HFFc6 (cell line): ENCODE measurements around the gene MAP3K10. TPM values are rescaled to one million over a fixed set of nuclear protein-coding genes. Genes with fewer than 3 reads are reported as not detected.

Experiments
- DNase-seq: peaks from one replicate; pipeline ENCODE4 v3.0.0-alpha.2; 2018
- H3K27ac Mint-ChIP-seq: 2 replicates; pipeline ENCODE4 v1.8.0; 2020; ENCODE audit warnings: mild to moderate bottlenecking, mixed read lengths
- H3K27me3 Mint-ChIP-seq: 2 replicates; pipeline ENCODE4 v1.8.0; 2021; ENCODE audit warnings: mild to moderate bottlenecking, moderate library complexity, mixed read lengths; ENCODE audit not compliant: insufficient read depth
- H3K36me3 Mint-ChIP-seq: 2 replicates; pipeline ENCODE4 v1.8.0; 2021; ENCODE audit warnings: low read depth, mixed read lengths
- H3K4me1 Mint-ChIP-seq: 2 replicates; pipeline ENCODE4 v1.8.0; 2020; ENCODE audit warnings: low read depth, mixed read lengths
- H3K4me3 Mint-ChIP-seq: 2 replicates; pipeline ENCODE4 v1.8.0; 2020; ENCODE audit warnings: mild to moderate bottlenecking, moderate library complexity, mixed read lengths
- H3K9me3 Mint-ChIP-seq: 2 replicates; pipeline ENCODE4 v1.8.0; 2020; ENCODE audit warnings: mild to moderate bottlenecking, mixed read lengths
- CTCF ChIP-seq: fragments of 200-600 bp; sonication (generic); IDR thresholded peaks from 2 replicates; pipeline ENCODE4 v1.5.0; 2021; ENCODE audit warnings: antibody characterized with exemption, mild to moderate bottlenecking
- total RNA-seq, 6 experiments: library from RNA; stranded (reverse); fragmentation: NEBNext Ultra II Directional; extraction: Animal tissue kit (Norgen Biotek cat#: 25700); gene quantifications; 2 replicates in 1 of 6; 3 replicates in 5 of 6; pipeline ENCODE4 v1.2.3, GENCODE V29; 2021

The MAP3K10 gene
- total RNA-seq, 6 experiments from 2014 or later, result 10.7 to 14.9 (median 11.3) TPM

- Mint-ChIP-seq H3K36me3 (peaks cover 6% of the 10 kb centered on the region), H3K9me3 (peaks cover 9% of the 10 kb centered on the region), H3K4me1 (peaks cover 30% of the 10 kb centered on the region), H3K27me3 (peaks cover 16% of the 10 kb centered on the region), H3K27ac (peak overlapping the region; percentile 78), H3K4me3 (peak overlapping the region; percentile 83)
- DNase-seq, result peak; percentile 68
- TF ChIP-seq CTCF, result no peak
Measured at GRCh38 chr19:40219721-40220276, 28.6 kb downstream of the MAP3K10 start.

GRCh38 chr19:40220674-40221073 lies 29.4 kb downstream of the MAP3K10 start:
- Mint-ChIP-seq H3K36me3 (peaks cover 10% of the 10 kb centered on the region), H3K9me3 (peaks cover 13% of the 10 kb centered on the region), H3K4me1 (peaks cover 36% of the 10 kb centered on the region), H3K27me3 (peaks cover 18% of the 10 kb centered on the region), H3K4me3 (no peak overlapping the region), H3K27ac (no peak overlapping the region)
- TF ChIP-seq CTCF, result no peak
- DNase-seq, result no peak

- H3K27ac Mint-ChIP-seq, result peak overlapping the region; percentile 1; the same call in 1 of the 2 replicates
Measured at GRCh38 chr19:40221858-40222619, 30.8 kb downstream of the MAP3K10 start.

GRCh38 chr19:40223135-40223822 lies 32.1 kb downstream of the MAP3K10 start:
- no peak for DNase-seq
- H3K27ac Mint-ChIP-seq, result no peak overlapping the region

More at GRCh38 chr19:40221858-40222619, 30.8 kb downstream of the MAP3K10 start:
- Mint-ChIP-seq H3K4me3 (peak overlapping the region; percentile 3; the same call in 1 of the 2 replicates), H3K4me1 (peaks cover 44% of the 10 kb centered on the region), H3K27me3 (peaks cover 12% of the 10 kb centered on the region), H3K36me3 (peaks cover 12% of the 10 kb centered on the region), H3K9me3 (peaks cover 14% of the 10 kb centered on the region)
- TF ChIP-seq CTCF, result peak; percentile 96
- peak; percentile 80 for DNase-seq

More at GRCh38 chr19:40223135-40223822, 32.1 kb downstream of the MAP3K10 start:
- TF ChIP-seq CTCF, result no peak
- H3K27me3 Mint-ChIP-seq, result peaks cover 11% of the 10 kb centered on the region
- peaks cover 14% of the 10 kb centered on the region for H3K9me3 Mint-ChIP-seq
- no peak overlapping the region for H3K4me3 Mint-ChIP-seq
- peaks cover 12% of the 10 kb centered on the region for H3K36me3 Mint-ChIP-seq
- peaks cover 49% of the 10 kb centered on the region for H3K4me1 Mint-ChIP-seq
